NCI-H2171 treated with DMSO at 0.1 percent for 48 hours (cell line): Measurements from ENCODE around the gene GNAL.
"Not testable (repeated sequence)": the region's sequence is repeated elsewhere in the genome, so short reads cannot be mapped to it uniquely, and the experiment has no call there.

Experiments used
- DNase-seq: peaks from one replicate; lab custom pipeline; 2025; lab: John Stamatoyannopoulos, UW

The GNAL gene

DNA sequence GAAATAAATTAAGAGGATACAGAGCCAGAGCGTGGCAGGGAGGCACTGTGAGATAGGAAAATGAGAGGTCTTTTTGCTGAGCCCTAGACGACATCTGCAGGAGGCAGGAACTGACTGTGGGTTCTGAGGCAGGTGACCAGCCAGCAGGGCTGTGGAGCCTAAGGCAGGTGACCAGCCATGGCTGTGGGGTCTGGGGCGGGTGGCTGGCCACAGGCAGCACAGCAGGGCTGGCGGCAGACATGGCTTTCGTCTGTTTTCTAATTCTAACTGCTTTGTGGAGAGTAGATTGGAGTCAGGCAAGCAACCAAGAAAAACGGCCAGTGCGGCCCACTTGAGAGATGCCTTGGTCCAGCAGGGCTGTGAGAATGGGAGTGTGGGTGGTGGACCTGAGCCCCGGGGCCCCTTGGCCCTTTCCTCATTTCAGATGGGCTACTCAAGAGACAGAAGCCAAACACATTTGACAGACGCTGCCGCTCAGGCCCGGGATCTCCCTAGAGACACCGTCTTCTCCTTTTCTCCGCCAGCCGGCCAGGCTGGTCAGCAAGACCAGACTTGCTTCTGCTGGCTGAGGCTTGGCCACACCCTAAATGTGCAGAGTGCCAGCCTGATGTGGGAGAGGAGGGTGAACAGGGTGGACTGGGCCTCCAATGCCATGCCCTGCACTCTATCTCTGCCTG lies 19.7 kb upstream of the GNAL start:
- no peak for DNase-seq

DNA sequence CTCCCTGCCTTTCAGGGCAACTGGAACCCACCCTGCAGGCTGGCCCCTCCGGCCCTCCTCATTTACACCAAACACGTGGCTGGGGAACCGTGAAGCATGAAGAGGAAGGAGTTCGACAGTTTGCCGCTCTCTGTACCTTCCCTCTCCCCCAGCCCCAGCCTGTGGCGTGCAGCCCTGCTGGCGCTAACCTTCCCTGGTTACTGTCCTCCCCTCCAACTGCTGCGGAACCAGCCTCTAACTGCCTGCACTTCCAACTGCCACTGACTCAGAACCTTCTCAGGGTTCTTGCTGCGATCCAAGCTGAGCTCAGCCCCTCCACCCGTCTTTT lies 19.2 kb upstream of the GNAL start:
- DNase-seq = peak; percentile 20

DNA sequence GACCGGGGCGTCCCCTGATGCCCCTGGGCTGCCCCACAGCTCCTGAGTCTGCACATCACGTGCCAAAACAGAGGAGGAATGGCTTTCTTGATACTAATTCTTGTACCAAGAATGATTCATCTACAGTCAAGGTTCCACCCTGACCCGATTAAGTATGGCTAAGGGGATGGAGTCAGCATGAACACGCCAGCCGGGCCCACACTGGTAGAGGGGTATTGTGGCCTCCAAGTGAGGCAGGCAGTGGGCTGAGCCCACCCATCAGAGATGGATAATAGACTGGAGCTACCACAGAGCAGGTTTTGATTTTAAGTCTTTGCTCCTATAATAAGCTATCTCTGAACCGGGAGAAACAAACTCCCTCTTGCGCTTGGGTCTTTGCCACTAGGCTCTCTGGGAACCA lies 17.9 kb upstream of the GNAL start:
- no peak for DNase-seq

DNA sequence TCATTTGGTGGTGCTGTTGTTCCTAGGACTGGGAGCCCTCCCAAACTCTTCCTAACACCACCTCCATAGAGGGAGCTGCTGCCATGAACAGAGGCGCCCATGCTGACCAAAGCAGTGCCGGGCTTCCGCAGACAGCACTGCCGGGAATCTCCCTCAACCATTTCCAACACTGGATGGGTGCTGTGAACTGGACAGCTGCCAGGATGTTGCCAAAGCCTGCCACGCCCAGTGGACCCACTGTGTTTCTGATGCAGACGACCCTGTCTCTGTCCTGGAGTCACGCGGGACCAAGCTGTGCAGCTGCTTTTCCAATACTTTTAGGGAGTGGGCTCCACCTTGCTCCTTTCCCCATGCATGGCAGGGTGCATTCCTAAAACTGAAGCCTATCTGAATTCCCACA lies 16.9 kb upstream of the GNAL start:
- DNase-seq = no peak

DNA sequence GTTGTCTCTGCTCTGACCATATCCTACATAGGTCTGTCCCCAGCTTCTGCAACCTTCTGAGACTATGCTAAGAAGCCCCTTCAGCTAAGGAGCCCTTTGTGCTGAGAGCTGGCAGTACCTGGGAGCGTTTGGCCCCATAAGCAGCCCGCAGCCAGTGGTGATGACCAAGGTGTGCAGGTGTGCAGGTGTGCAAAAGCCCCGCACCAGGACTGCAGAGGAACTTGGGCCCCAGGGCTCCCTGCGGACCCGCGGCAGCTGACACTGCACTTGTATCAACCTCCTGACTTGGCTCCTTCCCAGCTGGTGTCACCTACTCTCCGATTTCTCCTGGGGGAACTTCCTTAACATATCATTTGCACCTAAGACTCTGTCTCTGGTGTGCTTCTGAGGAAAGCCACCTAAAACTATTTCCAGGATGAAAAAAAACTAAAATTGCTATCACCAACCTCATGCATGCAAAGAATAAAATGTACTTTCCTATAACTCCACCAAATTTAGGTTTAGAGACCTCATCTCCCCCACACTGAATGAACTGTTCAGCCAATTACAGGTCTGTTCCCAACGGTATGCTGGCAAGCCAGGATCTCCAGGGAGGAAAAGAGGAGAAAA lies 16.1 kb upstream of the GNAL start:
- peak; percentile 45 for DNase-seq

DNA sequence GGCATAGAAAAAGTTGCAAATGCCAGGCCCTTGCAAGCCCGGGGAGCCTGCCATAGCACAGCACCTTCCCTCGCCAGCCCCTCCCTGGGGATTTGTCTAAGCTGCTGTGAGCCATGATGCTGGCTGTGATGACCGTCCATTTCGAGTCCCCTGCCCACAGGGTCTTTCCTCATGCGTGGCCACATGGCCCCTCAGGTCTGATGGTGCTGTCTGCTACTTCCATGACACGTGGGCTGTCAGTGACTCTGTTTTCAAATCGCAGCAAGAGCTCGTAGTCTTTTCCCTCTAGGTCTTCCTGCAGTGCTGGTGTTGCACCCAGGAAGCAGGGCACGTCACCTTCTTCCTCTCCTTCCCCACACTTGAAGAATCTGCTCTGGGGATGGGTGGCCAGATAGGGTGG lies 15.5 kb upstream of the GNAL start:
- no peak for DNase-seq

DNA sequence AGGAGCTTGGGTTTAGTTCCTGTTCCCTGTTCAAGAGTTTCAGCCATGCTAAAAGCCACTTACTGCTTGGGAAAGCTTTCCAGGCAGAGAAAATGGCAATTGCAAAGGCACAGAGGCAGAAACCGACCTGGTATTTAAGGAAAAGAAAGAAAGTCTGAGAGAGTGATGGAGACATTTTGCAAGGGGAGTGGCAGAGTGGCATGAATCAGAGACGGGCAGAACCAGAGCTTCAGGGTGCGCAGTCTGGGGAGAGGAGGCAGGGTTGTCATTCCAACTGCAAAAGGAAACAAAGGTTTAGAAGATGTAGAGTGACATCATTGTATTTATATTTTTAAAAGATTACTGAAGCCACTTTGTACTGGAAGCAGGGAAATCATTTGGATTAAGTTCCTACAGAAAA lies 14.9 kb upstream of the GNAL start:
- DNase-seq = no peak

DNA sequence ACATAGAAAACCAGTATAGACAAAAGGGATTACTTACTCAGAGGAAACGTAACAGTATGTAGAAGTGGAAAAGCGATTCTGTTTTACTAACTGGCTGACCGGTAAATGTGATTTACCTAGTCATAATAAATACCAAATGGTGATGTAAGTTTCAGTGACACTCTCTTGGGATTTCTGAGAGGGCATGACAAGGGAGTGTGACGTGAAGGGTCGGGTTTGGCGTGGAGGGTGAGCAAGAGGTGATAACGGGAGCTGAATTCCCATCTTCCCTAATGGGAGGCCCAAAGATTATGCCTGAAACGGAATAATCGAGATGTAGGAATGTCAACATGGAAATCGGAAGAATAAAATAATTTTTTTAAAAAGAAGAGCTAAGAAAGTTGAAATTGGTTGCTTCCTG lies 12.7 kb upstream of the GNAL start:
- DNase-seq = no peak

DNA sequence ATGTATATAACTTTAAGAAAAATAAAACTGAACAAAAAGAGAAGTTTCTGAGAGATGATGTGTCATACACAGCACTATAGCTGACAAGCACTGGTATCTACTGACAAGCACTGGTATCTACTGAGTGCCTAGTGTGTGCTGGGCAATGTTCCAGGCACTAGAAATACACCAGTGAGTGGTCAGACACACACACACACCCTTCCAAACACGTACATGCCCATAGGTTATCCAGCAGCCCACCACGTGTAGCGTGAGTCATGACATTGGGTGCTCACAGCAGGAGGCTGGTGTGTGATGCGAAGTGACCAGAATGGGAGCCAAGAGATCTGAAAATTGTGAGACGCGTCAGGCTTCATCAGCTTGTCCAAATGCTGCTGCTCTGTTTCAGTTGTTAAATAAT lies 12.2 kb upstream of the GNAL start:
- no peak for DNase-seq

DNA sequence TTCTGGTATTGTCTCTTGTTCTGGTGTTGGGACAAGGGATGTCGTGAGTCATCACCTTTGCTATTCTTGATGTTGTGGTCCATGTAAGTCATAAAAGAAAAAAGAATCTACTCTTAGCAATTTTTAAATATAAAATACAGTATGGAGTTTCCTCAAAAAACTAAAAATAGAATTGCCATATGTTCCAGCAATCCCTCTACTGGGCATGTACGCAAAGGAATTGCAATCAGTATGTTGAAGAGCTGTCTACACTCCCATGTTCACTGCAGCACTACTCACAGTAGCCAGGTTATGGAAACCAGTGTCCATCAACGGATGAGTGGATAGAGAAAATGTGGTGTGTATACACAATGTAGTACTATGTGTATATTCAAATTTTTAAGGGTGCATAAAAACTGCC lies 10.9 kb upstream of the GNAL start:
- DNase-seq = no peak

DNA sequence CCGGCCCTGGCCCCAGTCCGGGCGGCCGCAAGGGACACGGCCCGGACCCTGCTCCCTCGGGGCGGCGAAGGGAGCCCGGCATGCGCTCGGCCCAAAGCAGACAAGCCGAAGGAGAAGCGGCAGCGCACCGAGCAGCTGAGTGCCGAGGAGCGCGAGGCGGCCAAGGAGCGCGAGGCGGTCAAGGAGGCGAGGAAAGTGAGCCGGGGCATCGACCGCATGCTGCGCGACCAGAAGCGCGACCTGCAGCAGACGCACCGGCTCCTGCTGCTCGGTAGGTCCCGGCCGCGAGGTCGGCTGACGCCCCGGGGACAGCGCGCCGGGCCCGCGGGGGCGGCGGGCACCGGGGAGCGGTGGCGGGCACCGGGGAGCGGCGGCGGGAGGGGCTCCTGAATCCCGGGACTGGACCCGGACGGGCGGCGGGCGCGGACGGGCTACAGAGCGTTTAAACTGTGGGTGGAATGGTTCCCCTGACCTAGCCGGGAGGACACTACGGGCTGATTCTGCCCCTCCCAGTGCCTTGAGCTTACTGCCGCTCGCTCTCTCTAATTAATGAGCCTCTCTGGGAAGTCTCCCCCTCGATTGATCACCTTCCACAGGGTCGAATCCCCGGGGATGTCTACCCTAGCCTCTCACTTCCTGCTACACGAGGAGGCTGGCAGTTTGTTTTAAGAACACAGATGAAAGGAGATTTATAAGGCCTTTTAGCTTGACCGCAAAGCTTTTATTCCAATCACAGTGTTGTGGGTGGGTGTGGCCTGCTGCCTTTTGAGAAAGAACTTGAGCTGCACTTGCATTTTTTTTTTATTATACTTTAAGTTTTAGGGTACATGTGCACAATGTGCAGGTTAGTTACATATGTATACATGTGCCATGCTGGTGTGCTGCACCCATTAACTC lies 853 bp downstream of the GNAL start:
- peak; percentile 6 for DNase-seq

DNA sequence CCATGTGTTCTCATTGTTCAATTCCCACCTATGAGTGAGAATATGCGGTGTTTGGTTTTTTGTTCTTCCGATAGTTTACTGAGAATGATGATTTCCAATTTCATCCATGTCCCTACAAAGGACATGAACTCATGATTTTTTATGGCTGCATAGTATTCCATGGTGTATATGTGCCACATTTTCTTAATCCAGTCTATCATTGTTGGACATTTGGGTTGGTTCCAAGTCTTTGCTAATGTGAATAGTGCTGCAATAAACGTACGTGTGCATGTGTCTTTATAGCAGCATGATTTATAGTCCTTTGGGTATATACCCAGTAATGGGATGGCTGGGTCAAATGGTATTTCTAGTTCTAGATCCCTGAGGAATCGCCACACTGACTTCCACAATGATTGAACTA lies 1.6 kb downstream of the GNAL start:
- DNase-seq = not testable (repeated sequence)

DNA sequence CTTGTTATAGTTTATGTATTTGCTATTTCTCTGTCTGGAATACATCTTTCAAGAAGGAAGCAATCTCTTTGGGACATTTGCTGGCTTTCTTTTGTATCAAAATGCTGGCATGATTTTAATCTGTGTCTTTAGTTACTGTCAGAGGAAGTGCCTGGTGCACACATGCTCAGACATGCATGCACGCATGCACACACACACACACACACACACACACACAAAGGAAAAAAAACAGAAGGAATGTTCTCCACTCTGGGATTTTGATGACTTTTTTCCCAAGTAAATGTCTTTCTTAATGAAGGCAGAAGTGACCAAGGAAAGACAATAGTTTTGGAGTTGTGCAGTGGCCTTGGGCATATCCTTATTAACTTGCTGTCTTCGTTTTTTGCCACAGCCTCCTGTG lies 6.7 kb downstream of the GNAL start:
- no peak for DNase-seq

DNA sequence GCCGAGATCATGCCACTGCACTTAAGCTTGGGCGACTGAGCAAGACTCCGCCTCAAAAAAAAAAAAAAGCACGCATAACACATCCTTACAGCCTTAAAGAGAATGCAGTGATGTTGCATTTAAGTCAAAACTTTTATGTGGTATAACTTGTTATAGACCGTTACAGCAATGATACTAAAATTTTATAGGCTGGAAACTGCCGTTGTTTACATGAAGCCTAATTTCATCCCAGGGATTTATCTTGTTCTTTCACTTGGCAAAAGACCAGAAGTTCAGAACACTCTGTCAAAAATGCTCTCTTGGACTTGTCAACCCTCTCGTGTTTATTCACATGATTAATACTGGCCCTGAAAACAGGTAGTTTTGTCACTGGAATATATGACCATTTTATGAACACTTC lies 7.4 kb downstream of the GNAL start:
- DNase-seq = no peak

DNA sequence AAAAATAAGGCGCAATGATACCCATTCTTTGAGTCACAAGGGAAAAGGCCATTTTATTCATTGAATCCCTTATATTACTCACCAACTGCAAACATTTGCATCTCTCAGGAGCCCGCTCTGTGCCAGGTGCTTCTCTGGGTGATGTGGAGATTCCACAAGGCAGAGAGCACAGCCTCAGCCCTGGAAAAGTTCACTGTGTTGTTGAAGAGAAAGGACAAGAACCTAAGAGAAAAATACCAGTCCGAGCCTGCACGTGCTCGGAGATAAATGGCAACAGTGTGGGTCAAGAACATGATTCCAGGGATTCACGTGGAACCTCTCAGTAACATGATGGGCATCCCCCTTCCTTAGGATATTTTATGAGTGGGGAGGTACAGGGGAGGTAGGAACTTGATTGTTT lies 11.8 kb downstream of the GNAL start:
- no peak for DNase-seq

DNA sequence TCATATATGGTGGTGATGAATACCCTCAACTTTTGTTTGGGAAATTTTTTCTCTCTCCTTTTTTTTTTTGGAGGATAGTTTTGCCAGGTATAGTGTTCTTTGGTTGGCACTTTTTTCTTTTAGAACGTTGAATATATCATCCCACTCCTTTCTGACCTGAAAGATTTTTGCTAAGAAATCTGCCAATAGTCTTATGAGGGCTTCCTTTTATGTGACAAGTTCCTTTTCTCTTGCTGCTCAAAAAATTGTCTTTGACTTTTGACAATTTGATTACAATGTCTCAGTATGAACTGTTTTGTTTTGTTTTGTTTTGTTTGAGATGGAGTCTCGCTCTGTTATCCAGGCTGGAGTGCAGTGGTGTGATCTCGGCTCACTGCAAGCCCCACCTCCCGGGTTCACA lies 21.5 kb downstream of the GNAL start:
- DNase-seq = no peak

DNA sequence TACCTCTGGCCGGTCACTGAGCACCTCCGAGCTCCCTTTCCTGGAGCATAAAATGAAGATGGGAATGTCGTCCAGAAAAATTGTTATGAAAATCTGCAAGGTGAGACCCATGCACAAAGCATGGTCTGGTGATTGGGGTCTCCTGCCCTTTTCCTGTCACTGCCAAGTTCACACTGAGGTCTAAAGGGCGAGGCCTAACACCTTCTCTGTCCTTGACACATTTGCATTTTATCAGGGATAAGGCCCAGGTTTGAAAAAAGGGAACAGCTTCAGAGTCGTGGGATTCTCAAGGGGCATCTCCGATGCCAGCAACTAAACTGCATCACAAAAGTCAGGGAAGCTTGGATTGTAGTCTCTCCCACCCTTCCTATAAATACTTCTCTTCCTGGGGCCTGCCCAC lies 24.7 kb downstream of the GNAL start:
- DNase-seq = no peak

DNA sequence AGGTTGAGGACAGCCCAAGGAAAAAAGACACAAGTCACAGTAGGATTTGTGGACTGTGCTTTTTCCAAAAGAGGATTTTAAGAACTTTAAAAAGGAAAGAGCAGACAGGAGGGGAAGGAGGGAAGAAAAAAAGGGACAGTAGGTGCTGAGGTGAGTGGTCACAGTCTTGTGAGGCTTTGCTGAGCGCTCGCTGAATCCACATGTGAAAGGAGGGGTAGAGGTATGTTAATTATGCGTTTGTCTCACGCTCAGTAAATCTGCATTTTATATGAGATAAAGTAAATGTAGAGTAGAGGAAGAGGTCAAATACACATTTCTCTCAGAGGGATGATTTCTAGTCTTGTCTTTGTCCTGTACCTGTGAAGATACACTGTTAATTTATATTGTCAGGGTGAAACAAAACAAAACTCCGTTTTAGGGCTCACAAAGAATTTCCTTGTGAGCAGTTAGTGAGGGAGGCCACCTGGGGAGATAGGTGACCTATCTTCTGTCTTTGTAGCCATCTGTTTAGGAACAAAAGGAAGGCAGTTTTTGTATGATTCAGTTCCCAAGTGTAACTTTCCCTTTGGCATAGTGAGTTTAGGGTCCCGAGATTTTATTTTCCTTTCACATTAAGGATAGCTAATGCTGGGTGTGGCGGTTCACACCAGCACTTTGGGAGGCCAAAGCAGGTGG lies 25.3 kb downstream of the GNAL start:
- DNase-seq = no peak

DNA sequence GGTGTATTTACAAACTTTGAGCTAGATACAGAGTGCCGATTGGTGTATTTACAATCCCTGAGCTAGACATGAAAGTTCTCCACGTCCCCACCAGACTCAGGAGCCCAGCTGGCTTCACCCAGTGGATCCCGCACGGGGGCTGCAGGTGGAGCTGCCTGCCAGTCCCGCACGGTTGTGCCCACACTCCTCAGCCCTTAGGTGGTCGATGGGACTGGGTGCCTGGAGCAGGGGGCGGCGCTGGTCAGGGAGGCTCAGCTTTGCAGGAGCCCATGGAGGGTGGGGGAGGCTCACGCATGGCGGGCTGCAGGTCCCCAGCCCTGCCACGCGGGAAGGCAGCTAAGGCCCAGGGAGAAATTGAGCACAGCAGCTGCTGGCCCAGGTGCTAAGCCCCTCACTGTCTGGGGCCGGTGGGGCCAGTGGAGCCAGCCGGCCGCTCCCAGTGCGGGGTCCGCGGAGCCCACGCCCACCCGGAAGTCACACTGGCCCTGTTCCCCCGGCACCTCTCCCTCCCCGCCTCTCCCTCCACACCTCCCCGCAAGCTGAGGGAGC lies 27.8 kb downstream of the GNAL start:
- not testable (repeated sequence) for DNase-seq

DNA sequence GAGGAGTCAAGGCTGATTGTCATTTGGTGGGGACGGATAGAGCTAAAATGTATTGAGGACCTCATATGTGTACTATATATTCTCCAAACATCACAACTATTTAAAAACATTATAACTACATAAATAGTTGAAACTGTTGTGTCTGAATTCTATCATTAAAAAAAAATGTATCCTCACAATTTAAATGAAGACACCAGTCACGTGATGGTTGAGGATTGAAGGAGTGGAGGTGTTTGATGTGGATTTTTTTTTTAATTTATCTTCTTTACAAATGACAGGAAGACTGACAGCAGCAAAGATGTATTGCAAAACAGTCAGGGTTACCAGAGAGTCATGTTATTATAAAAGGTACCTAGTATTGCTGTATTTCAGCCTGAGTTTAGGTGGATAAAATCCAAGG lies 30.0 kb downstream of the GNAL start:
- DNase-seq = no peak

DNA sequence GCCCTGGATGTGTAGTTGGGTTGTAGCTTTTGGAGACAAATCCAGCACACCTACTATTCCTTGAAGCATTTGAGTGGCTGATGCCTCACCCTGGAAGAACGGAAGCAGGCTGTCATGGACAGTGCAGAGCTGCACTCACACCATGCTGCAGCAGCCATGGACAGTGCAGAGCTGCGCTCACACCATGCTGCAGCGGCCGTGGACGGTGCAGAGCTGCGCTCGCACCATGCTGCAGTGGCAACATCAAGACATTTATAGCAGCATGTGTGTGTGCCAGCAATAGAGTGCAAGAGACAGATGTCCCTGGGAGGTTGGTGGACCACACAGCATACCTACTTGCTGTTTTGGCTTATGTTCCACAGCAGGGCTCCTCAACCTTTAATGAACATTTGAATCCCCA lies 30.6 kb downstream of the GNAL start:
- DNase-seq = peak; percentile 19

DNA sequence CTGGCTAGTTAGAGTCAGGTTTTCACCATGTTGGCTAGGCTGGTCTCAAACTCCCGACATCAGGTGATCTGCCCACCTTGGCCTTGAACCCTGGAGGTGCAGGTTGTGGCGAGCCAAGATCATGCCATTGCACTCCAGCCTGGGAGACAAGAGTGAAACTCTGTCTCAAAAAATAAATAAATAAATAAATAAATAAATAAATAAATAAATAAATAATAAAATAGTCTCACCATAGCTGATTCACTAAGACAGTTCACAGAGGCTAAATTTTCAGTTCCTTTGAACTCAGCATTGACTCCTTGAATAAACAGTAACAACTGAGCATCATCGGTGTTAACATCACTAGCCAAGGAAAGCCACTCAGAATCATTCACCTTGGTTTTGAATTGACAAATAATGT lies 32.7 kb downstream of the GNAL start:
- DNase-seq = no peak

DNA sequence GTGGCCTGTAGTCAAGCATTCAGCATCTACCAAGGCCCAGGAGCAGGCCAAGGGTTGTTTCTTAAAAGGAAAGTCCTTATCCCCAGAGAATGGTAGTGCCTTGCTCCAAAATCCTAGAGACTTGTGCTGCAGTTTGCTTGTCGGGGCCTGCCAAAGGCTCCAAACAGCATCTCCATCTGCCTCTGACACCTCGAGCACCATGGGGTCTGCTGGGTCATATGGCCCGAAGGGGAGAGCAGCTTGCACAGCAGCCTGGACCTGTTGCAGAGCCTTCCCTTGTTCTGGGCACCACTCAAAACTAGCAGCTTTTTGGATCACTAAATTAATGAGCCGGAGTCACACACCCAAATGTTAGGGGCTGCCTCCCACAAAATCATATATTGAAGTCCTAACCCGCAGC lies 35.7 kb downstream of the GNAL start:
- peak; percentile 33 for DNase-seq
